BLaER1 treated with 17β-estradiol and CSF1 and Interleukin-3, amounts not matched to agents 10 nM and 100 nM (cell line): ENCODE results near the gene RNF220.
A peak's percentile ranks its signal among the peaks of the same experiment; 100 is the strongest.
"Not testable (repeated sequence)": the region's sequence is repeated elsewhere in the genome, so short reads cannot be mapped to it uniquely, and the experiment has no call there.

ENCODE experiments used
- H3K27ac ChIP-seq, 11 experiments: shearing (Covaris generic); formaldehyde crosslinking; 2 replicates each; pipeline ENCODE4 v1.8.1; 2022
- H3K27me3 ChIP-seq, 11 experiments: shearing (Covaris generic); formaldehyde crosslinking; 2 replicates each; pipeline ENCODE4 v1.8.1; 2022
- H3K36me3 ChIP-seq, 11 experiments: shearing (Covaris generic); formaldehyde crosslinking; 2 replicates each; pipeline ENCODE4 v1.8.1; 2022
- H3K4me1 ChIP-seq, 10 experiments: shearing (Covaris generic); formaldehyde crosslinking; 2 replicates each; pipeline ENCODE4 v1.8.1; 2022
- H3K4me2 ChIP-seq, 11 experiments: shearing (Covaris generic); formaldehyde crosslinking; 2 replicates each; pipeline ENCODE4 v1.8.1; 2022
- H3K4me3 ChIP-seq, 10 experiments: shearing (Covaris generic); formaldehyde crosslinking; 2 replicates each; pipeline ENCODE4 v1.8.1; 2022
- H3K9ac ChIP-seq, 11 experiments: shearing (Covaris generic); formaldehyde crosslinking; 2 replicates each; pipeline ENCODE4 v1.8.1; 2022
- H3K9me3 ChIP-seq, 11 experiments: shearing (Covaris generic); formaldehyde crosslinking; replicated peaks in 1 of 11; 2 replicates each; pipeline ENCODE4 v1.8.1; 2022
- H4K20me1 ChIP-seq, 11 experiments: shearing (Covaris generic); formaldehyde crosslinking; 2 replicates each; pipeline ENCODE4 v1.8.1; 2022
- Cebpa-rat ChIP-seq, 11 experiments: shearing (Covaris generic); IDR thresholded peaks; 2 replicates each; pipeline ENCODE4 v1.8.1; 2022

RNF220 gene

DNA sequence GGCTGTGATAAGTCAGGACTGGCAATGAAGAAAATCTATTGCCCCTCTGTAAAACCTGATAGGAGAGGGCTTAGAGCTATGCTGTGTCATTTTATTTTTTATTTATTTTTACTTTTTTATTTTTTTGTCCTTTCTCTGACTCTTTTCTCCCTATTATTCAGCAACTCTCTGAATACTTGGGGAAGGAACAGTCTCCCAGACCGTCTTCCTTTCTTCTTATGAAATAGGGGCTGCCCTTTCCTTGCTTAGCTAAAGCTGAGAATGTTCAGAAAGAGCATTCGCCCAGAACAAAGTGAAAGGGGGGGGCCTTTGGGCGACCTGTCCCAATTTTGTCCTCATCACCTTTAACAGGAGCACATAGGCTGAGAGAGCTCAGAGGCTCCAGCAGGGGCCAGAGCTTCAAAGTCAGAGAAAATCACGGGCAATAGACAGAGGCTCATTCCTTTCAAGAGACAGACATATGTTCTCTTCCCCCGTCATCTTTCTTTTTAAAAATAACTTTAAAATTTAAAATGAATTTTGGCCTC lies 80.9 kb downstream of the RNF220 start:
- peak overlapping the region in 7 of 11 experiments; percentile 45 to 81 (median 65); a peak in 13 of 22 replicates for H3K27ac ChIP-seq
- H3K9ac ChIP-seq, result peak overlapping the region in 5 of 11 experiments; percentile 16 to 68 (median 48); a peak in 8 of 22 replicates
- 0 out of 20 replicates have a peak overlapping the region, but pooled peaks of 2 of the 10 experiments have one; percentile 12 to 16 for H3K4me3 ChIP-seq
- 0 out of 22 replicates have a peak, but pooled peaks cover 0 to 9% (median 0%) of the 10 kb centered on the region in 11 experiments for H3K9me3 ChIP-seq
- peaks cover 0 to 29% (median 20%) of the 10 kb centered on the region in 10 experiments; a peak in 15 of 20 replicates for H3K4me1 ChIP-seq
- H3K4me2 ChIP-seq, result peak overlapping the region in 7 of 11 experiments; percentile 26 to 80 (median 79); a peak in 13 of 22 replicates
- TF ChIP-seq Cebpa-rat (IDR thresholded peaks at IDR 0.05), result no peak
- no peaks in the 10 kb centered on the region for H3K36me3 ChIP-seq
- H3K27me3 ChIP-seq, result peaks cover 0 to 8% (median 0%) of the 10 kb centered on the region in 11 experiments; a peak in 3 of 22 replicates
- H4K20me1 ChIP-seq, result no peaks in the 10 kb centered on the region

DNA sequence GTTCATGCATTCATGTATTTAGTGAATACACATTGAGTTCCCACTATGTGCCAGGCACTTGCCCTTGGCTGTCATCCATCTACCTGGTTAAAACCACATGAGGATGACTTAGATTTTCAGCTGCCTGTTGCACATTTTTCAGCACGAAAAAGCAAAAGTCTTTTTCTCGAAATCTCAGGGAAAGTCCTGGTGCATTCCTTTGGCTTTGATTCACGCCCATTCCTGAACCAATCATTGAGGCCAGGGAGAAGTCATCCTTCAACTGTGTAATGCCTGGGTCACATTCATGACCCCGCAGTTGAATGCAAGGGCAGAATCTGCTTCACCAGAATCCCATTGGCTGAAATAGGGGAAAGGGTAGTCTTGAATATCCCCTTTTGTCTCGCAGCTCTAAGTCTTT lies 84.4 kb downstream of the RNF220 start:
- Histone ChIP-seq H3K36me3 (no peaks in the 10 kb centered on the region), H3K4me2 (no peak overlapping the region), H3K9ac (no peak overlapping the region), H4K20me1 (no peaks in the 10 kb centered on the region), H3K4me1 (peaks cover 0 to 25% (median 20%) of the 10 kb centered on the region in 10 experiments; a peak in 15 of 20 replicates), H3K4me3 (no peak overlapping the region), H3K27ac (no peak overlapping the region), H3K9me3 (0 out of 22 replicates have a peak, but pooled peaks cover 0 to 16% (median 0%) of the 10 kb centered on the region in 11 experiments), H3K27me3 (0 out of 22 replicates have a peak, but pooled peaks cover 0 to under 1% (median 0%) of the 10 kb centered on the region in 11 experiments)
- no peak for TF ChIP-seq Cebpa-rat (IDR thresholded peaks at IDR 0.05)

DNA sequence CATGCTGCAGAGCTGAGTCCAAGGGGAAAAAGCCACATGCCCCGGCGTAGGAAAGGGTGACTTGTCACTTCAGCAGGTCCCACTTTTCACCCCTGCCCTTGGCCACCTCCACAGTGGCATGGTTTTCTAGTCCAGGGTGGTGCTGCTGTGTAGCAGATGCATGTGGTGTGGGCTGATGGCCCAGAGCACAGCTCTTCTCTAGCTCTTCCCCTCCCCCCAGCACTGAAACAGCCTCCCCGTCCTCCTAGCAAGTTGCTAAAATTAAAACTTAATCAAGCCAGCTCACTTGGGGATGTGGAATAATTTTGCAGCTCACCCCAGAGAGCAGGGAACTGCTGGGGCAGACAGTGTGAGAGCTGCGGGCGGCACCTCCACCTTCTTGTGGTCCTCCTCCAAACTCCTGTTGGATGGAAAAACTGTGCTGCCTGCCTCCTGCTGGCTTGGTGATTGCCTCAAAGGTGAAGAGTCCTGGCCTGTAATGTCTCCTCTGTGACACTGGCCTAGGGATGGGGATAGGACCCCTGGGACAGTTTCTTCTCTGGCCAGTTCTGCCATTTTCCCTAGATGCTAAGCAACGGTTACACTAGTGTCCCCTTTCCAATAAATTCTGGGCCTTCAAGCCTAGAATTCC lies 91.6 kb downstream of the RNF220 start:
- Histone ChIP-seq H4K20me1 (no peaks in the 10 kb centered on the region), H3K4me3 (no peak overlapping the region), H3K4me1 (peaks cover 0 to 6% (median 0%) of the 10 kb centered on the region in 10 experiments; a peak in 3 of 20 replicates), H3K27ac (no peak overlapping the region), H3K36me3 (no peaks in the 10 kb centered on the region), H3K9ac (no peak overlapping the region), H3K9me3 (0 out of 22 replicates have a peak, but pooled peaks cover 0 to 4% (median 0%) of the 10 kb centered on the region in 11 experiments), H3K4me2 (no peak overlapping the region), H3K27me3 (no peaks in the 10 kb centered on the region)
- no peak for TF ChIP-seq Cebpa-rat (IDR thresholded peaks at IDR 0.05)

DNA sequence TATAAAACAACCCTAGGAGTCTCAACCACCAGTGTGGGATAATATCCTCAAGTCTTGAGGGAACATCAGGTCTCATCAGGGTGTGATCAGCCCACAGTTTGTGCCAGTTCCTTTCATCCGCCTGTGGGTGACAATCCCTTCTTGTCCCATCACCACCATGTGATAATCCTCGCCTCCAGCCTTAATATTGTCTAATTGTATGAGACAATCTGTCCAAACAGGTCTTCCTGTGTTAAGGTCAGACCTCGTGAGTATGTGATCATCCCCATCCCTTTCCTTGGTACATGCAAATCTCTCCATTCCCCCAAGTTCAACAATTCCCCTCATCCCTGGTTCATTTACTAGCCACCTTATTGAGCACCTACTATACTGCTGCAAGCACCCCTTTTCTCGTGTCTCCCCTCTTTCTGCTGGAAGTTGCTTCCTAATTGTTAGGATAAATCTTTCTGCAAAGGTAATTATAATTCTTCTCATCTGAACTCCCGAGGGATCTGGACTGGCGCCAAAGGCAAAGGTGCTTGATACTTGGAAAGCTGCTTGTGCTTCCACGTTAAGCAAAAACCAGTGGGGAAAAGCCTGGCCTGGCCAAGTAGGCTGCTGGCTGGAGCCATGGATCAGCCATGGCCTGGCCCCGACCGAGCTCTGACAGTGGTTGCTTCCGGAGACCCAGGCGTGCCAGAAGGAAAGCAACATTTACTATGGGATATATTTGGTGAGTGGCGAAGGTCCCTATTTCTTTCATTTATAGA lies 92.5 kb downstream of the RNF220 start:
- H3K27me3 ChIP-seq, result no peaks in the 10 kb centered on the region
- peaks cover 0 to 6% (median 0%) of the 10 kb centered on the region in 10 experiments; a peak in 3 of 20 replicates for H3K4me1 ChIP-seq
- no peaks in the 10 kb centered on the region for H4K20me1 ChIP-seq

DNA sequence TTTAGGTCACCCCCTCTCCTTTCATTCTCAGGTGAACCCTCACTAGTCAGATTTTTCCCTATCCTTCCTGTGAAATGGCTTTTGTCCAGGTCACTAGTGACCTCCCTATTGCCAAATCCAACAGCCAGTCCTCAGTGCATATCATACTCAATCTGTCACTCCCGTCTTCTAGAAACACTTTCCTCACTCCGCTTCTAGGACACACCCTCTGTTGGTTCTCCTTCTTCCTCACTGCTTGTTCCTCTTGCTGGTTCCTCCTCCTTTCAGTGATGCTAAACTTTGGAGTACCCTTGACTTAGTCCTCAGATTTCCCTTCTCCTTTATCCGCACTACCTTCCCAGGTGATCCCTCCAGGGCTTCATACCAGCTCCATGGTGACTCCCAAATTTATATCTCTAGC lies 94.3 kb downstream of the RNF220 start:
- peak overlapping the region in 1 of 11 experiments; percentile 6; a peak in 1 of 22 replicates for H3K4me2 ChIP-seq
- H3K9ac ChIP-seq, result no peak overlapping the region
- no peak overlapping the region for H3K27ac ChIP-seq
- H4K20me1 ChIP-seq, result no peaks in the 10 kb centered on the region
- no peaks in the 10 kb centered on the region for H3K36me3 ChIP-seq
- no peak overlapping the region for H3K4me3 ChIP-seq
- H3K27me3 ChIP-seq, result no peaks in the 10 kb centered on the region
- TF ChIP-seq Cebpa-rat (IDR thresholded peaks at IDR 0.05), result no peak
- H3K9me3 ChIP-seq, result no peaks in the 10 kb centered on the region
- peaks cover 0 to 6% (median 0%) of the 10 kb centered on the region in 10 experiments; a peak in 3 of 20 replicates for H3K4me1 ChIP-seq

More for the DNA sequence above, 92.5 kb downstream of the RNF220 start:
- H3K36me3 ChIP-seq, result no peaks in the 10 kb centered on the region
- H3K4me2 ChIP-seq, result no peak overlapping the region
- no peak for TF ChIP-seq Cebpa-rat (IDR thresholded peaks at IDR 0.05)
- no peak overlapping the region for H3K9ac ChIP-seq
- H3K4me3 ChIP-seq, result no peak overlapping the region
- H3K27ac ChIP-seq, result no peak overlapping the region
- no peaks in the 10 kb centered on the region for H3K9me3 ChIP-seq

DNA sequence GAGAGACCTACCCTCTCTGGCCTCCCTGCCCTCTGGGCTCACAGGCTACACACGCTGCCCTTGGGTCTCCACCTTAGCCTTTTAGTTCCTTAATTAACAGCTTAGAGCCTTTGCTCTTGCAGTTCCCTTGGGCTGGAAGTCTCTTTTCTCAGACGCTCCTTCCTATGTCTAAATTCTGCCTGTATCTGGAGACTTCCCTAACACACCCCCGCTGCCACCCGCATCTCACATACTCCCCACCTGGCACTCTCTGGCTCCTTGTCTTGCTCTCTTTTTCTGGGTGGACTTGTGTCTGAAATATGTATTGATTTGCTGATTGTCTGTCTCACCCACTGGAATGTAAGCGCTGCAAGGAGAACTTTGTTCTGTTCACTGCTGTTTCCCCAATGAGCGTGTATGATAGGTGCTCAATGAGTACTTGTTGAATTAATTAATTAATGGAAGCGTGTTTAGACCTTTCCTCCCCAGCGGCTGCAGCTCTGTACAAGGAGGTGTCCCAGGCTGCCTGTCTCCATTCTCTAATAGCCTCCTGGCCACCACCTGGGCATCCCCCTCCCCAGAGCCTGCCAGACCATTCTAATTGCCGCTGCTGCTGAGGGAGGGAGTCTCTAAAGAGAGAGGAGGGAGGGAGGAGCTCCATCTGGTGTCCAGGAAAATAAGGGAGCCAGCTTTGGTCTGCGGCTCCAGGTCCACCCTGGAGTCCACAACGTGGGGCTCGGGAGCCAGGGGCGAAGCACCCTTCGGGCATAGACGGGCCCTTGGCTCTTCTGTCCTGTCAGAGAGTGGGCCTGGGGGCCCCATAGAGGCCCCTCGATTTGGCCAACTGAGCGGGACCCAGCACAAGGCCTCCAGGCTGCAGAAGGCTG lies 95.4 kb downstream of the RNF220 start:
- no peak overlapping the region for H3K4me3 ChIP-seq
- no peak overlapping the region for H3K4me2 ChIP-seq
- H3K27ac ChIP-seq, result no peak overlapping the region
- no peaks in the 10 kb centered on the region for H3K9me3 ChIP-seq
- no peaks in the 10 kb centered on the region for H3K36me3 ChIP-seq
- H3K4me1 ChIP-seq, result peaks cover 0 to 6% (median 0%) of the 10 kb centered on the region in 10 experiments; a peak in 3 of 20 replicates
- no peak overlapping the region for H3K9ac ChIP-seq
- no peaks in the 10 kb centered on the region for H4K20me1 ChIP-seq
- no peaks in the 10 kb centered on the region for H3K27me3 ChIP-seq
- no peak for TF ChIP-seq Cebpa-rat (IDR thresholded peaks at IDR 0.05)

DNA sequence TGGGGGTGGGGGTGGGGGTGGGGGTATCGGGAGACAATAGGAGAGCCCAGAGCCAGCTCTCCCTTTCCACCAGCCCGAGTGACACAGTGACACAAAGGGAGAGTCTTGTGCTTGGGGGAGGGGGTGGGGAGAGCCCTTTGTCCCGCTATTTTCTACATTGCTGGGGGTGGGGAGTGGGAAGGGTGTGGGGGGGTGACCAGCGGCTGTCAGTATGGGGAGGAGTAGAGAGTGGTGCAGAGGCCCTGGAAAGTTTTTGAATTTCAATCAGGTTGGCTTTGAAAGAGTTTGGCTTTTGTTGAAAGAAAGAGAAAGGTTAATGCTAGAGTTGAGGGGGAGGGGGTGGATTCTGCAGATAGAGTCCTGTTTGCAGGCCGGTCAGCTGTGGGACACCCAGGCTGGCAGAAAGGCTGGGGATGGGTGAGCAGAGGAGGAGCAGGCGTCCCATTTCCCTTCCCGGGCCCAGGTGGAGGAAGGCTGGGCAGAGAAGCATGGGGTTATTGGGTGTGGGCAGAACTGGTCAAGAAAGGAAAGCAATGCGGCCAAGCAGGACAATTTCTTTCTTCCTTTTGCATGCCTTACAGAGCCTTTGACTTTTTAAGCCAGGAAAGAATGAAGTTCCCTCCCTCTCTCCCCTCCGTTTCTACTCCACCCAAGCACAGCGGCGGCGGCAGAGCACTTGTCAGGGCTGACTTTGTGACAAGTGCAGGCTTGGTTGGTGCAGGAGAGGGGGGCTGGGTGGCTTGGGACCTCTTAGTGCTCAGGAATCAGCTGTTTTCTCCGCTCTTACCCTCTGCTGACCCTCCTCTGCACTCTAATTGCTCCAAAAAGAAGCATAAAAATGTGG lies 96.2 kb downstream of the RNF220 start:
- H3K4me1 ChIP-seq, result peaks cover 0 to 6% (median 0%) of the 10 kb centered on the region in 10 experiments; a peak in 3 of 20 replicates
- no peaks in the 10 kb centered on the region for H4K20me1 ChIP-seq
- no peaks in the 10 kb centered on the region for H3K36me3 ChIP-seq
- H3K27ac ChIP-seq, result no peak overlapping the region
- no peaks in the 10 kb centered on the region for H3K9me3 ChIP-seq
- TF ChIP-seq Cebpa-rat (IDR thresholded peaks at IDR 0.05), result no peak
- H3K27me3 ChIP-seq, result no peaks in the 10 kb centered on the region
- no peak overlapping the region for H3K4me3 ChIP-seq
- H3K9ac ChIP-seq, result no peak overlapping the region
- H3K4me2 ChIP-seq, result no peak overlapping the region

DNA sequence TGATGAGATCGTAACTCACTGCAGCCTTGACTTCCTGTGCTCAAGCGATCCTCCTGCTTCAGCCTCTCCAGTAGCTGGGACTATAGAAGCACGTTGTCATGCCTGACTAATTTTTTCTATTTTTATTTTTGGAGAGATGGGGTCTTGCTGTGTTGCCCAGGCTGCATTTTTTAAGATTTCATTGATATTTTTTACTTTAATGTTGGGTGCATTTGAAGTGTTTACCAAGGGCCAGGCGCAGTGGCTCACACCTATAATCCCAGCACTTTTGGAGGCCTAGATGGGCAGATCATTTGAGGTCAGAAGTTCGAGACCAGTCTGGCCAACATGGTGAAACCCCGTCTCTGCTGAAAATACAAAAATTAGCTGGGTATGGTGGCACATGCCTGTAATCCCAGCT lies 97.8 kb downstream of the RNF220 start:
- not testable (repeated sequence) for H4K20me1 ChIP-seq, H3K4me3 ChIP-seq, H3K9me3 ChIP-seq, H3K36me3 ChIP-seq, H3K4me2 ChIP-seq, H3K4me1 ChIP-seq, H3K9ac ChIP-seq, H3K27me3 ChIP-seq, H3K27ac ChIP-seq
